Memory B cell (primary cell): ENCODE measurements around the gene AVL9.
"Not testable (repeated sequence)": the region's sequence is repeated elsewhere in the genome, so short reads cannot be mapped to it uniquely, and the experiment has no call there.

Experiments used
- ATAC-seq: fragments of 150-1000 bp; cut with Tn5 transposase; 2 replicates; pipeline ENCODE4 v1.10.0; 2021; ENCODE audit warnings: low read depth, mild to moderate bottlenecking, moderate library complexity
- DNase-seq, 2 donors: peaks; one replicate each; pipeline ENCODE4 v3.0.0; 2022; ENCODE audit warnings: low spot score in 2 of 2
- H3K27ac Mint-ChIP-seq: one replicate; pipeline ENCODE4 v1.8.0; 2022; ENCODE audit warnings: mild to moderate bottlenecking, moderate library complexity, mixed read lengths
- H3K27me3 Mint-ChIP-seq: one replicate; pipeline ENCODE4 v1.8.0; 2022; ENCODE audit warnings: mixed read lengths
- H3K36me3 Mint-ChIP-seq: one replicate; pipeline ENCODE4 v1.8.0; 2022; ENCODE audit warnings: mild to moderate bottlenecking, mixed read lengths
- H3K4me1 Mint-ChIP-seq: one replicate; pipeline ENCODE4 v1.8.0; 2022; ENCODE audit warnings: mixed read lengths
- H3K4me3 Mint-ChIP-seq: one replicate; pipeline ENCODE4 v1.8.0; 2022; ENCODE audit warnings: mild to moderate bottlenecking, moderate library complexity, mixed read lengths
- H3K9me3 Mint-ChIP-seq: one replicate; pipeline ENCODE4 v1.8.0; 2022; ENCODE audit warnings: mixed read lengths

AVL9 gene

GRCh38 chr7:32495298-32496051, at the start of gene AVL9:
TSS of gene AVL9 (plus strand) at chr7:32495489. CDS start at chr7:32495710, 221 bp downstream.
- Mint-ChIP-seq H3K9me3 (no peaks in the 10 kb centered on the region), H3K36me3 (peaks cover 7% of the 10 kb centered on the region), H3K27me3 (no peaks in the 10 kb centered on the region), H3K4me1 (peaks cover 21% of the 10 kb centered on the region), H3K27ac (peak within 1 kb of the TSS; percentile 96), H3K4me3 (peak within 1 kb of the TSS; percentile 99)
- DNase-seq = peak; percentile 96 to 99
- peak; percentile 91 for ATAC-seq

GRCh38 chr7:32447218-32447617, 48.1 kb upstream of the AVL9 start:
- peaks cover 4% of the 10 kb centered on the region for H3K9me3 Mint-ChIP-seq
- peaks cover 2% of the 10 kb centered on the region for H3K36me3 Mint-ChIP-seq
- no peak for ATAC-seq
- peaks cover 4% of the 10 kb centered on the region for H3K27me3 Mint-ChIP-seq
- no peak overlapping the region for H3K4me3 Mint-ChIP-seq
- no peaks in the 10 kb centered on the region for H3K4me1 Mint-ChIP-seq
- DNase-seq = no peak
- no peak overlapping the region for H3K27ac Mint-ChIP-seq

GRCh38 chr7:32453341-32454011, 41.8 kb upstream of the AVL9 start:
- peaks cover 2% of the 10 kb centered on the region for H3K36me3 Mint-ChIP-seq
- no peak overlapping the region for H3K27ac Mint-ChIP-seq
- ATAC-seq = no peak
- H3K9me3 Mint-ChIP-seq = peaks cover 3% of the 10 kb centered on the region
- no peak for DNase-seq
- no peak overlapping the region for H3K4me3 Mint-ChIP-seq
- H3K27me3 Mint-ChIP-seq = peaks cover 14% of the 10 kb centered on the region
- H3K4me1 Mint-ChIP-seq = no peaks in the 10 kb centered on the region

GRCh38 chr7:32458025-32458424, 37.3 kb upstream of the AVL9 start:
- Mint-ChIP-seq H3K27me3 (peaks cover 10% of the 10 kb centered on the region), H3K4me3 (no peak overlapping the region), H3K9me3 (no peaks in the 10 kb centered on the region), H3K36me3 (no peaks in the 10 kb centered on the region), H3K4me1 (no peaks in the 10 kb centered on the region), H3K27ac (no peak overlapping the region)
- ATAC-seq (no peak), DNase-seq (no peak)

GRCh38 chr7:32459788-32460187, 35.5 kb upstream of the AVL9 start:
- ATAC-seq (no peak), DNase-seq (no peak)
- Mint-ChIP-seq H3K4me1 (no peaks in the 10 kb centered on the region), H3K36me3 (no peaks in the 10 kb centered on the region), H3K9me3 (no peaks in the 10 kb centered on the region), H3K27ac (no peak overlapping the region), H3K4me3 (no peak overlapping the region), H3K27me3 (peaks cover 5% of the 10 kb centered on the region)

- DNase-seq = no peak
- no peak for ATAC-seq
- Mint-ChIP-seq H3K9me3 (no peaks in the 10 kb centered on the region), H3K4me1 (no peaks in the 10 kb centered on the region), H3K27ac (no peak overlapping the region), H3K4me3 (no peak overlapping the region), H3K27me3 (peaks cover 5% of the 10 kb centered on the region), H3K36me3 (no peaks in the 10 kb centered on the region)
These were observed 33.8 kb upstream of the AVL9 start for GRCh38 chr7:32461484-32461883.

GRCh38 chr7:32462451-32462850, 32.8 kb upstream of the AVL9 start:
- H3K9me3 Mint-ChIP-seq = no peaks in the 10 kb centered on the region
- no peak overlapping the region for H3K27ac Mint-ChIP-seq
- peaks cover 5% of the 10 kb centered on the region for H3K27me3 Mint-ChIP-seq
- DNase-seq (no peak), ATAC-seq (no peak)
- no peak overlapping the region for H3K4me3 Mint-ChIP-seq
- H3K4me1 Mint-ChIP-seq = no peaks in the 10 kb centered on the region
- H3K36me3 Mint-ChIP-seq = no peaks in the 10 kb centered on the region

- Mint-ChIP-seq H3K4me1 (no peaks in the 10 kb centered on the region), H3K9me3 (no peaks in the 10 kb centered on the region), H3K4me3 (no peak overlapping the region), H3K36me3 (no peaks in the 10 kb centered on the region), H3K27ac (no peak overlapping the region), H3K27me3 (peaks cover 4% of the 10 kb centered on the region)
- no peak for ATAC-seq
- no peak for DNase-seq
These were observed 32.3 kb upstream of the AVL9 start for GRCh38 chr7:32462977-32463376.

- ATAC-seq, H3K9me3 Mint-ChIP-seq, H3K4me3 Mint-ChIP-seq, H3K27ac Mint-ChIP-seq, H3K36me3 Mint-ChIP-seq, H3K4me1 Mint-ChIP-seq, DNase-seq, H3K27me3 Mint-ChIP-seq: not testable (repeated sequence)
These were observed 30.5 kb upstream of the AVL9 start for GRCh38 chr7:32464641-32465416.

GRCh38 chr7:32470004-32470403, 25.3 kb upstream of the AVL9 start:
- H3K27me3 Mint-ChIP-seq, H3K27ac Mint-ChIP-seq, H3K36me3 Mint-ChIP-seq, DNase-seq, ATAC-seq, H3K4me3 Mint-ChIP-seq, H3K4me1 Mint-ChIP-seq, H3K9me3 Mint-ChIP-seq: not testable (repeated sequence)

- no peak for ATAC-seq
- DNase-seq = no peak
These were observed 24.4 kb upstream of the AVL9 start for GRCh38 chr7:32470871-32471270.

GRCh38 chr7:32472015-32472414, 23.3 kb upstream of the AVL9 start:
- Mint-ChIP-seq H3K27ac (no peak overlapping the region), H3K27me3 (no peaks in the 10 kb centered on the region), H3K9me3 (no peaks in the 10 kb centered on the region), H3K4me3 (no peak overlapping the region), H3K36me3 (no peaks in the 10 kb centered on the region), H3K4me1 (peaks cover 3% of the 10 kb centered on the region)
- ATAC-seq = no peak
- DNase-seq = no peak

More at GRCh38 chr7:32470871-32471270, 24.4 kb upstream of the AVL9 start:
- Mint-ChIP-seq H3K4me1 (peaks cover 3% of the 10 kb centered on the region), H3K9me3 (no peaks in the 10 kb centered on the region), H3K27me3 (no peaks in the 10 kb centered on the region), H3K4me3 (no peak overlapping the region), H3K36me3 (no peaks in the 10 kb centered on the region), H3K27ac (no peak overlapping the region)

GRCh38 chr7:32474008-32474407, 21.3 kb upstream of the AVL9 start:
- Mint-ChIP-seq H3K4me1 (peaks cover 3% of the 10 kb centered on the region), H3K9me3 (no peaks in the 10 kb centered on the region), H3K36me3 (no peaks in the 10 kb centered on the region), H3K27ac (no peak overlapping the region), H3K4me3 (no peak overlapping the region), H3K27me3 (no peaks in the 10 kb centered on the region)
- ATAC-seq = no peak
- DNase-seq = no peak
